Measurements from ENCODE around the gene CGN.

Gene CGN

DNA sequence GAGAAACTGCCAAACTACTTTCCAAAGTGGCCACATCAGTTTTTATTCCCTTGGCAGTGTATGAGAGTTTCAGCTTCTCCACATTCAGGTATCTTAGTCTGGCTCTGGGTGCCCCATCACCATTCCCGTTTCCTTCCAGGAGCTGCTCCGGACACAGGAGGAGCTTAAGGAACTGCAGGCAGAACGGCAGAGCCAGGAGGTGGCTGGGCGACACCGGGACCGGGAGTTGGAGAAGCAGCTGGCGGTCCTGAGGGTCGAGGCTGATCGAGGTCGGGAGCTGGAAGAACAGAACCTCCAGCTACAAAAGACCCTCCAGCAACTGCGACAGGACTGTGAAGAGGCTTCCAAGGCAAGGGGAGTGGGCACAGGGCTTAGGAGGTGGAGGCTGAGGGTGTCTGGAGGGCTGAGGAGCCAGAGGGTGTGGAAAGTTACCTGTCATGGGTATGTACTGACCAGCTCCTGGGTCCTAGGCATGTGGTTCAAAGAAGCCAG is 18.1 kb downstream of the CGN start (continued):
- TF ChIP-seq ZSCAN30 (tag by site-specific recombination; IDR thresholded peaks at IDR 0.05) (no peak), ZNF521 (tag by site-specific recombination; IDR thresholded peaks at IDR 0.05) (no peak), PRDM10 (tag by site-specific recombination; IDR thresholded peaks at IDR 0.05) (no peak), ZFP37 (tag by site-specific recombination; IDR thresholded peaks at IDR 0.05) (no peak), HOXC10 (CRISPR knock-in tag; IDR thresholded peaks at IDR 0.05) (no peak), CTCF (tag by site-specific recombination; IDR thresholded peaks at IDR 0.05) (no peak)

DNA sequence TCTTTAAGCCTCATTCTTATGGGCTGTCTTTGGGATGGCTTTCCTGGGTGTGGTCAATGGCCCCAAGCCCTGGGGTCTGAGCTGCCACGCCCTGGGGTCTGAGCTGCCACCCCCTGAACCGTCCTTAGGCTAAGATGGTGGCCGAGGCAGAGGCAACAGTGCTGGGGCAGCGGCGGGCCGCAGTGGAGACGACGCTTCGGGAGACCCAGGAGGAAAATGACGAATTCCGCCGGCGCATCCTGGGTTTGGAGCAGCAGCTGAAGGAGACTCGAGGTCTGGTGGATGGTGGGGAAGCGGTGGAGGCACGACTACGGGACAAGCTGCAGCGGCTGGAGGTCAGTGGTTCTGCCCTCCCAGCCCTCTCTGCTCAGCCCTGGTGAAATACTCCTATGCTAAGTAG is 18.6 kb downstream of the CGN start:
- no peak for TF ChIP-seq ZNF112 (tag by site-specific recombination; IDR thresholded peaks at IDR 0.05)
- TF ChIP-seq ZNF132 (tag by site-specific recombination; IDR thresholded peaks at IDR 0.05; ENCODE audit: borderline replicate concordance), result no peak
- no peak for TF ChIP-seq ZBTB7A (tag by site-specific recombination; IDR thresholded peaks at IDR 0.05; ENCODE audit: low read depth)
- TF ChIP-seq HIC1 (tag by site-specific recombination; IDR thresholded peaks at IDR 0.05), result no peak
- TF ChIP-seq ZNF521 (tag by site-specific recombination; IDR thresholded peaks at IDR 0.05), result no peak
- no peak for TF ChIP-seq GLIS2 (tag by site-specific recombination; IDR thresholded peaks at IDR 0.05)
- TF ChIP-seq SCRT2 (tag by site-specific recombination; IDR thresholded peaks at IDR 0.05), result no peak
- TF ChIP-seq ZNF148 (tag by site-specific recombination; IDR thresholded peaks at IDR 0.05; ENCODE audit: borderline replicate concordance), result no peak
- no peak for TF ChIP-seq KLF9 (tag by site-specific recombination; IDR thresholded peaks at IDR 0.05; ENCODE audit: low read depth)
- TF ChIP-seq ZNF366 (tag by site-specific recombination; conservative IDR thresholded peaks at IDR 0.05), result no peak
- no peak for TF ChIP-seq ZNF791 (tag by site-specific recombination; IDR thresholded peaks at IDR 0.05)
- TF ChIP-seq ZNF239 (tag by site-specific recombination; IDR thresholded peaks at IDR 0.05), result no peak
- TF ChIP-seq KLF1 (tag by site-specific recombination; IDR thresholded peaks at IDR 0.05), result no peak
- TF ChIP-seq ZNF626 (tag by site-specific recombination; IDR thresholded peaks at IDR 0.05), result no peak
- TF ChIP-seq ZNF600 (tag by site-specific recombination; IDR thresholded peaks at IDR 0.05), result no peak
- TF ChIP-seq ZNF555 (tag by site-specific recombination; conservative IDR thresholded peaks at IDR 0.05), result no peak
- TF ChIP-seq ZNF138 (tag by site-specific recombination; IDR thresholded peaks at IDR 0.05; ENCODE audit: borderline replicate concordance), result no peak
- H3K4me1 ChIP-seq (ENCODE audit: control insufficient read depth, insufficient read depth, low read length), result no peaks in the 10 kb centered on the region
- H3K27ac ChIP-seq (ENCODE audit: extremely low read depth, low read depth, low read length), result no peak overlapping the region
- H3K4me3 ChIP-seq (ENCODE audit: low read depth, low read length), result no peak overlapping the region
- CTCF ChIA-PET, result interaction anchor here (0.5 to 1.2 kb wide), 2 partner anchors 21 to 112 kb away, joined by 3 to 6 read pairs; no protein-coding TSS in a partner anchor
- no peaks in the 10 kb centered on the region for H3K9me3 ChIP-seq (ENCODE audit: control insufficient read depth, insufficient read depth, low read depth, low read length)
- POLR2A ChIA-PET, result interaction anchor here (1.0 kb wide), 2 partner anchors 10 to 14 kb away, joined by 3 to 4 read pairs; no protein-coding TSS in a partner anchor
- peaks cover 3 to 52% of the 10 kb centered on the region in 2 experiments; a peak in 2 of 3 replicates for H3K36me3 ChIP-seq (ENCODE audit: control insufficient read depth in 2 of 2, insufficient read depth in 1 of 2, low read length in 2 of 2)

Data from HEK293 (cell line).